HG02588 (cell line): ENCODE results near the gene TEKTIP1.
A peak's percentile ranks its signal among the peaks of the same experiment; 100 is the strongest.

Source experiments
- ATAC-seq: cut with Tn5 transposase; IDR thresholded peaks from one replicate; pipeline ENCODE4 v1.9.1; 2021; ENCODE audit warnings: mild to moderate bottlenecking, moderate library complexity; ENCODE audit not compliant: unreplicated experiment

Gene TEKTIP1

DNA sequence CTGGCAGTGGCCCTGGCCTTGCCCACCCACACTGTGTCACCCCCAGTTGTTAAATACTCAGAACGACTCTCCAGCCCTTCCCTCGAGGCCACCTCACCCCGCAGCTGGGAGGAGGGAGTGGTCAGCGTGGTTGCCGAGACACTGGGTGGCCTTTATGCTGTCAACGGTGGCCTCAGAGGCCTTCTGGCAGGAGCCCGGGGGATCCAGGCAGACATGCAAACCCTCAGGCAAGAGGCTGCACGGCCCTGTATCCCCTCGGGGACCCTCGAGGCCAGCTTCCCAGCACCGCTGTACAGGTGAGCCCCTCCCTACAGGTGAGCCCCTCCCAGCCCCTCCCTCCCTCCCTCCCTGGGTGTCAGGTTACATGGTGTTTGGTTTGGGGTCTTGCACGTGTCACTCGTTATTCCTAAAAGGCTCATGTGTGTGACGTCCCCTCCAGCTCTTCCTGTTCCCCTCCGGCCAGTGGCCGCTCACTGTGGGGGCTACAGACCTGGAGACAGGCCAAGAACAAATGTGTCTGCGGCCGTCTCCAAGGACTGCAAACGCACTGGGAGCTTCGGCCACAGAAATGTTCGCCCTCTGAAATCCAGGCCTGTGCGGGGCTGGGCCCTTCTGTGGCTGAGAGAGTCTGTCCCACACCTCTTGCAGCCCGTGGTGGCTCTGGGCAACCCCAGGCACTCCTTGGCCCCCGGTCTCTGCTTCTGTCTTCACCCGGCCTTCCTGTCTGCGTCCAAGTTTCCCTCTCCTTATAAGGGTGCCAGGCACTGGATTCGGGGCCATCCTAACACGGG, at the start of gene TEKTIP1:
Gene TEKTIP1, plus strand, starts transcription at position 210 of the 791 bp plus-strand sequence. Its CDS starts 4 bp downstream, at position 214.
- ATAC-seq, result no peak

DNA sequence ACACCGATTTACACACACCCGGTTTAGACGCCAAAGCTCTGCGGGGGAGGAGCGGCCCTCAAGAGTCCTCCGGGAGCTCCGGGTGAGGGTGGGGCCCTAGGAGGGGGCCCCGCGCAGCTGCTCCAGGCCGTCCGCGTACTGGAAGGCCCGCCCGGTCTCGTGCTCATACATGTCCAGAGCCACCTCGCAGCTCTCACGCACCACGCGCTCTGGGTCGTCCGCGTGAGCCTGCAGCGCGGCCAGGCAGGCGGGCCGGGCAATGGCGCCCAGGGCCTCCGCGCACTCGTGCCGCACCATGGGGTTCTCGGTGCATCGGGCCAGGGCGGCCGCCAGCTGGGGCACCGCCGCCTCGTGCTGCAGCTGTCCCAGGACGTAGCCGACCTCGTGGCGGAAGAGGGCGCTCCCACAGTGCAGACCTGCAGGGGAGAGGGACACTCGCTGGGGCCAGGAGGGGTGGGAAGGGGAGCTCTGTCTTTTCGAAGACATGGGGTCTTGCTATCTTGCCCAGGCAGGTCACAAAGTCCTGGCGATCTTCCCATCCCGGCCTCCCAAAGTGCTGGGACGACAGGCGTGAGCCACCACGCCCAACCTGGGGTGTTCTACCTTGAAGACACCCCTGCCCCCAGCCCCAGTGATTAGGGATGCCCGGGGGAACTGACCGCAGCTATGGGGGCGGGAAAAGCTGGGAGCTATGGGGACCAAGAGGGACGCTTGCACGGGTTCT, 47.4 kb upstream of the TEKTIP1 start:
- no peak for ATAC-seq

GRCh38 chr19:3492131-3492839, 46.7 kb upstream of the TEKTIP1 start:
- no peak for ATAC-seq

DNA sequence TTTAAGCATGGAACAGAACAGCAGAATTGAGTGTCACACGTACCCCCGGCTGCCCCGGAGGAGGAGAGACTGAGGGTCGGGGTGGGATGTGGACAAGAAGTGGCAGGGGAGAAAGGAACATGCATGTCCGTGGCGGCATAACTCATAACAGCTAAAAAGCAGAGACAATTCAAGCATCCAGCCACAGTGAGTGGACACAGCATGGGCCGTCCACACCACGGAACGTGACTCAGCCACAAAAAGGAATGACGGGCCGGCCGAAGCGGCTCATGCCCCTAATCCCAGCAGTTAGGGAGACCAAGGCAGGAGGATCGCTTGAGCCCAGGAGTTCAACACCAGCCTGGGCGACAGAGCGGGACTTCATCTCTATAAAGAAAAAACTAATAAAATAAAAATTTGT, 46.1 kb upstream of the TEKTIP1 start:
- no peak for ATAC-seq

- no peak for ATAC-seq
These were observed 45.3 kb upstream of the TEKTIP1 start for GRCh38 chr19:3493651-3494050.

- no peak for ATAC-seq
These were observed 44.9 kb upstream of the TEKTIP1 start for GRCh38 chr19:3494051-3494450.

DNA sequence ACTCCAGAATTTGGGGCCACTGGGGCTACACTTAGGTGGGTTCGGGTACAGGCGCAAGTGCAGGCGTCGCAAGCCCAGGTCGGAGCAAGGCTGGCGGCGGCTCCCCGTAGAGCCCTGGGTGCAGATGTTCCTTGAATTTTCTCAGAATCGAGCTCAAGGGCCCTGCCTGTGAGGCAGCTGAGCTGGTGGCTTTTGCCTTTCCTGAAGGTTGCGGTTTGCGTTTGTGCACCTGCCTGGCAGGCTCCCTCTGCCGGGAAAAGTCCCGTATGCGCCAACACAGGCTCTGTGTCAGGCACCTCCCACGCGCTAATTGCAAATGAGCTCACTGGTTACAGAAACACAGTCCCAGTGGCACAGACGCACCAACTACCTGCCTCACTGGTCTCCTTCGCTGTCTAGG, 44.4 kb upstream of the TEKTIP1 start:
- no peak for ATAC-seq

DNA sequence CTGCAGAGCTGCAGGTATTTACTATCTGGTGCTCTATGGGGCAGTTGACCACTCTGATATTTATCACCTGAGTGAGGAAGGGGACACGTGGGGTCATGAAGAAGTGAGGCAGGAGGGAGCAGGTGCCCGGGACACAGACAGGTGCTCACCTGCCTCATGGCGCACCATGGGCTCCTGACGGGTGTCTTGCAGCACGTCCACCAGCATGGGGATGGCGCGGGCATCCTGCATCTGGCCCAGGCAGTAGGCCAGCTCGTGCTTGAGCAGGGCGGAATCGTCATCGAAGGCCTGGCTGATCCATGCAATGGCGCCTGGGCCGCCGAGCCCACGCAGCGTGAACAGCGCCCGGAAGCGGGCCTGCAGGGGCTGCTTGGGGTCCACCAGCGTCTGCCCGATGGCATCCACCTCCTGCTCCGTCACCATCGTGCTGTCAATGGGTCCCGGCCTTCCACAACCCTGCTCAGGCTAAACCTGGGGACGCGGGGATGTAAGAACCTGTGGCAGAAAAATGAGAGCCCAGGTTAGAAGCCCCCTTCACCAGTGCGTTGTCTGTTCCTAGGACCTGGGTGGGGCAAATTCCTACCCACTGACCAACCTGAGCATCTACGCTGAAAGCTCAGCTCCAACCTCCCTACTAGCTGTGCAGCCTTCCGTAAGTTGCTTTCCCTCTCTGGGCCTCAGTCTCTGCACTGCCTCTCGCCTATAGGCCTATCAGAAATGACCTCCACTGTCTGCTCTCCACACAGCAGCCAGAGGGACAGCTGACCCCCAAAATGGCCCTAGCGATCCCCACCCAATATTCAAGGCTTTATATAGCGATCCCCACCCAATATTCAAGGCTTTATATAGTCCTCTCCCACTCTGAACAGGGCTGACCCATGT, 42.3 kb upstream of the TEKTIP1 start:
- no peak for ATAC-seq

- no peak for ATAC-seq
These were observed 41.0 kb upstream of the TEKTIP1 start for GRCh38 chr19:3497757-3498520.

DNA sequence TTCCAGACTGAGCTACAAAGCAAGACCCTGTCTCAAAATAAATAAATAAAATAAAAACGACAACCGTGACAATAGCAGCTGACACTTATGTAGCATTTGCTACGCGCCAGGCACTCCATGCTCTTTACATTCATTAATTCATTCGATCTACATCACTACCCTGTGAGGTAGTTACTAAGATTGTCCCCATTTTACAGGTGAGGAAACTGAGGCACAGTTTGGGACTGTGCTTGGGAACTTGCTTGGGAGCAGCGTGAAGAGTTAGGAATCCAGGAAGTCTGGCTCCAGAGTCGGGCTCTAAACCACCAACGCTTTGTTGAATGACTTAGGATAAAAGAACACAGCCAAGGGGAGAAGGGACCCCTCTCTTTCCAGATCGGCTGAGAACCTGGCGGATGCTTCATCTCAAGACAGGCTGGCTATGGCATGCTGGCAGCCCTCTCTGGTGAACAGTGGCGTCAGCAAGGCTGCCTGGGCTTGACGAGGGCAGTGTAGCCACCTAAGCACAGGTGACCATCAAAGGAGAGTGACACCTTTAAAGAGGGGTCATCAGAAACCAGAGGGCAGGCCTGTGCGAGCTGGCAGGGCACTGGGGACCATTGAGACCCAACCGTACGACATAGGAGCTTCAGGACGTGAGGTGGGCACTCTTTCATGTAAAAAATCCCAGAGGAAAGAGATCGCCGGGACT, 39.1 kb upstream of the TEKTIP1 start:
- ATAC-seq, result peak; percentile 9

- peak; percentile 82 for ATAC-seq
These were observed 38.4 kb upstream of the TEKTIP1 start, which contains the start of gene DOHH for GRCh38 chr19:3500429-3501101. Gene DOHH, minus strand, starts transcription at chr19:3500674. Its CDS starts 3,860 bp downstream, at chr19:3496814.

- ATAC-seq, result no peak
These were observed 37.2 kb upstream of the TEKTIP1 start for GRCh38 chr19:3501780-3502179.

DNA sequence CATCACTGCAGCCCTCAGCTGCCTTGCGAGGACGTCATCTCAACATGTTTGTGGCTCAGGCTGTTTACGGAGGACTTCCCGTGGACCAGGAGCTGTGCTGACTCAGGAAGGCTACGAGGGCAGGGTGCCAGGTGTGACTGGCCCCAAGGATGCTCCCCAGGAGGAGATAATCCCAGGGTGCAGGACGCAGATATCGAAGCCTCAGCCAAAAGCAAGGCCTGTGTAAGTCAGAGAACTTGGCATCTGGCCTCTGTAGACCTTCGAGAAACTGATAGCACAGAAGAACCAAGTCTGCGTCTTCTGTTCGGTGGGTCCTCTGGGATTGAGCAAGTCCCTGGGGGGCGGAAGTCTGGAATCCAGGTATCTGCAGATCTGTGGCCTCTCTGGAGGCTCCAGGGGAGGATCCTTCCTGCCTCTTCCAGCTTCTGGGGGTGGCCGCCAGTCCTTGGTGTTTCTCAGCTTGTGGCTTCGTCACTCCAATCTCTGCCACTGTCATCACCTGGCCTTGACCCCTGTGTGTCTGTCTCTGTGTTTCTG, 35.9 kb upstream of the TEKTIP1 start:
- no peak for ATAC-seq

DNA sequence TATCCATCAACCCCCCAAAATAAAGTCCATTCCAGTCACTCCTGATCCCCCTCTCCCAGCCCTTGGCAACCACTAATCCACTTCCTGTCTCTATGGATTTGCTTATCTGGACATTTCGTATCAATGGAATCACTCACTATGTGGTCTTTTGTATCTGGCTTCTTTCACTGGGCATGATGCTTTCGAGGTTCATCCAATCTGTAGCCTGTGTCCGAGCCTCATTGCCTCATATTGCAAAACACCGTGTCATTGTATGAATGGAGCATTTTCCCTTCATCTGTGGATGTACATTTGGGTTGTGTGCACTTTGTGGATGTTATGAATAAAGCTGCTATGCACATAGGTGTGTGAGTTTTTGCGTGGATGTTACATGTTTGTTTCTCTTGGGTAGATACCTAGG, 34.2 kb upstream of the TEKTIP1 start:
- ATAC-seq, result no peak

GRCh38 chr19:3505598-3506383, 33.2 kb upstream of the TEKTIP1 start, which contains the start of gene FZR1:
Gene FZR1, plus strand, starts transcription at chr19:3506311. Its CDS starts 16,679 bp downstream, at chr19:3522990.
- ATAC-seq, result peak; percentile 82

DNA sequence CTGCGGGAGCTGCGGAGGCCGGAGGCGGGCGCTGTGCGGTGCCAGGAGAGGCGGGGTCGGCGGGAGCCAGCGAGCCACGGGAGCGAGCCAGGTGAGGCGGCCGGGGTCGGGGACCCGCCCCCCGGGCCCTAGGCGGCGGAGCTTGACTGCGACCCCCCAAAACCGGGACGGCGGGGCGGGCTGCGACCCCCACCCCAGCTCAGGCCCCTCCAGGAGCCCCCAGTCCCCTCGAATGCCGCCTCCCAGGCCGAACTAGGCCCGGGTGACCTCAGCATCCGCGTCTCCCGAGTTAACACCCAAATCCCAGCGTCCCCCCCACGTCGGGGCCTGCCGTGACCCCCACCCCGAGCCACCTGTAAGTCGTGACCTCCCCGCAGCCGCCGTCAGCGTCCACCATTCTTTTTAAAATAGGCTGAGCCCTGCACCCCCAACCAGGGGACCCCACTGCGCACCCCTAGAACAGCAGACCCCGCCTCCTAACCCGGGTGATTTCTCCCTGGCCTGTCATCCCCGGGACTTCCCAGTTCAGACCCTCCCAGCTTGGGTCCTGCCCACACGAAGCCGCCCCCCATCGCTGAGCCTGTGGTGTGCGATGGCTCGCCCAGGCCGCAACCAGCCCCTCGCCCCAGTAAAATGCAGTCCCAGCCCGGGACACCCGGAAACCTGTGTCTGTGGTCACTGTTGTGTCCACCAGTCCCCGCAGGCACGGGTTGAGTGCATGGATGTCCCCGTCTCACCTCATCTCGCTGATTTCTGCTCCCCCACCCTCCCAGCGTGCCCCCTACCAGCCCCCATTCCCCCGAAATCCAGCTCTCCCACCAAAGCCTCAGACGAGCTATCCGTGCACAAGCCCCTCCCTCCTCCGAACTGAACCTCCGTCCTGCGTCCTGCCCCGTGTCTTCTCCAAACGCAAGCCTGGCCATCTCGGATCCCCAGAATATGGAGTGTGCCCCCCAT, 32.3 kb upstream of the TEKTIP1 start:
- ATAC-seq, result peak; percentile 32
